A549 (cell line): ENCODE data around the gene AREL1. TPM values are rescaled to one million over a fixed set of nuclear protein-coding genes. Genes with fewer than 3 reads are reported as not detected.
A peak's percentile ranks its signal among the peaks of the same experiment; 100 is the strongest.

Experiments
- ATAC-seq, 2 experiments: fragments of 200-7000 bp in 1 of 2; fragments of >200 bp in 1 of 2; cut with Nextera tagmentation in 1 of 2; cut with Tn5 transposase in 1 of 2; 3 replicates each; pipeline versions ENCODE4 v1.8.0 to v1.9.1; 2018 to 2020; ENCODE audit warnings: mild to moderate bottlenecking in 1 of 2, moderate library complexity in 1 of 2
- CTCF ChIA-PET: fragments of 300-600 bp; sonication (Branson Sonifier 250); formaldehyde crosslinking; extraction: SDS; loops from one replicate; lab custom pipeline; 2021; ENCODE audit warnings: antibody characterized with exemption, inconsistent platforms; lab: Yijun Ruan, JAX
- POLR2A ChIA-PET: fragments of 350-600 bp; formaldehyde crosslinking; extraction: SDS; loops from one replicate; lab custom pipeline; 2021; ENCODE audit warnings: antibody characterized with exemption, inconsistent platforms; lab: Yijun Ruan, JAX
- DNase-seq, 2 experiments: peaks; one replicate each; pipeline versions ENCODE4 v3.0.0 to v3.0.0-alpha.2; 2011 to 2016; ENCODE audit warnings: low read depth in 1 of 2, low spot score in 1 of 2
- FAIRE-seq: peaks from 2 replicates; lab custom pipeline; 2011; peaks lifted over from hg19 to GRCh38; lab: Jason Lieb, UNC
- H3K27ac ChIP-seq, 2 experiments: fragments of >200 bp; sonication (Bioruptor Twin); formaldehyde crosslinking; 3 replicates each; pipeline ENCODE4 v1.5.1; 2016 to 2017
- H3K4me1 ChIP-seq: fragments of >200 bp; sonication (Bioruptor Twin); formaldehyde crosslinking; 3 replicates; pipeline ENCODE4 v1.6.1; 2016
- H3K4me2 ChIP-seq: fragments of >200 bp; sonication (Bioruptor Twin); formaldehyde crosslinking; 3 replicates; pipeline ENCODE4 v1.6.1; 2016
- H3K4me3 ChIP-seq: fragments of >200 bp; sonication (Bioruptor Twin); formaldehyde crosslinking; 3 replicates; pipeline ENCODE4 v1.5.1; 2016
- H3K9me3 ChIP-seq: fragments of >200 bp; sonication (Bioruptor Twin); formaldehyde crosslinking; 3 replicates; pipeline ENCODE4 v1.6.1; 2016
- ATOH8 ChIP-seq: fragments of 250-450 bp; sonication (Bioruptor Pico); IDR thresholded peaks from 2 replicates; pipeline ENCODE4 v1.5.0; 2020; ENCODE audit warnings: low read depth, mild to moderate bottlenecking, moderate library complexity
- BCL3 ChIP-seq: fragments of >200 bp; sonication (Bioruptor Twin); formaldehyde crosslinking; IDR thresholded peaks from 3 replicates; pipeline ENCODE4 v1.6.1; 2016
- BHLHE40 ChIP-seq: IDR thresholded peaks from 2 replicates; pipeline ENCODE4 v1.6.1; 2012; ENCODE audit warnings: low read depth, low read length, inconsistent platforms
- CEBPB ChIP-seq, 2 experiments: fragments of >200 bp in 1 of 2; sonication (Bioruptor Twin) in 1 of 2; formaldehyde crosslinking in 1 of 2; IDR thresholded peaks; 2 replicates each; pipeline ENCODE4 v1.6.1; 2012 to 2016
- CHD2 ChIP-seq: fragments of 150-350 bp; IDR thresholded peaks from 2 replicates; pipeline ENCODE4 v1.6.1; 2014; ENCODE audit warnings: low read length; ENCODE audit not compliant: partially characterized antibody
- CHD4 ChIP-seq: fragments of 200-600 bp; sonication (generic); IDR thresholded peaks from 2 replicates; pipeline ENCODE4 v1.6.1; 2016; ENCODE audit warnings: antibody characterized with exemption, mild to moderate bottlenecking, borderline replicate concordance
- CTCF ChIP-seq: fragments of >200 bp; sonication (Bioruptor Twin); formaldehyde crosslinking; IDR thresholded peaks from 3 replicates; pipeline ENCODE4 v1.5.1; 2016
- EHF ChIP-seq: fragments of 250-450 bp; sonication (Bioruptor Pico); IDR thresholded peaks from 2 replicates; pipeline ENCODE4 v1.5.0; 2020; ENCODE audit warnings: mild to moderate bottlenecking
- ELK1 ChIP-seq: fragments of 150-350 bp; IDR thresholded peaks from 2 replicates; pipeline ENCODE4 v1.6.1; 2014; ENCODE audit warnings: low read depth, mild to moderate bottlenecking, low read length
- ESRRA ChIP-seq: fragments of 150-350 bp; IDR thresholded peaks from 2 replicates; pipeline ENCODE4 v1.6.1; 2014; ENCODE audit warnings: mild to moderate bottlenecking, low read length, borderline replicate concordance
- FOSB ChIP-seq: fragments of 250-450 bp; sonication (Bioruptor Pico); IDR thresholded peaks from 2 replicates; pipeline ENCODE4 v1.5.0; 2020; ENCODE audit warnings: mild to moderate bottlenecking, moderate library complexity
- FOSL2 ChIP-seq, 2 experiments: fragments of 450-650 bp in 1 of 2; fragments of >200 bp in 1 of 2; sonication (Bioruptor Twin) in 1 of 2; formaldehyde crosslinking; IDR thresholded peaks; 2 replicates each; pipeline versions ENCODE4 v1.5.0 to v1.6.1; 2016 to 2020; ENCODE audit warnings: mild to moderate bottlenecking in 1 of 2, moderate library complexity in 1 of 2
- HDAC2 ChIP-seq: fragments of 200-600 bp; sonication (generic); IDR thresholded peaks from 2 replicates; pipeline ENCODE4 v1.6.1; 2016
- HES2 ChIP-seq: fragments of >200 bp; sonication (Bioruptor Twin); formaldehyde crosslinking; IDR thresholded peaks from 2 replicates; pipeline ENCODE4 v1.6.1; 2016
- HMGXB4 ChIP-seq: fragments of 250-450 bp; sonication (Bioruptor Pico); IDR thresholded peaks from 2 replicates; pipeline ENCODE4 v1.5.0; 2021; ENCODE audit warnings: mild to moderate bottlenecking, moderate library complexity, borderline replicate concordance
- JUNB ChIP-seq: fragments of >200 bp; sonication (Bioruptor Twin); formaldehyde crosslinking; IDR thresholded peaks from 2 replicates; pipeline ENCODE4 v1.6.1; 2016
- MAFK ChIP-seq: fragments of 450-650 bp; IDR thresholded peaks from 2 replicates; pipeline ENCODE4 v1.6.1; 2014; ENCODE audit not compliant: partially characterized antibody
- MAX ChIP-seq: IDR thresholded peaks from 2 replicates; pipeline ENCODE4 v1.6.1; 2012
- NPAS2 ChIP-seq: fragments of 250-450 bp; sonication (Bioruptor Pico); IDR thresholded peaks from 2 replicates; pipeline ENCODE4 v1.8.0; 2022; ENCODE audit warnings: mild to moderate bottlenecking, moderate library complexity, borderline replicate concordance
- RCOR1 ChIP-seq: fragments of 150-350 bp; IDR thresholded peaks from 2 replicates; pipeline ENCODE4 v1.6.1; 2014; ENCODE audit warnings: antibody characterized with exemption, low read length, low read depth
- REST ChIP-seq: fragments of 200-600 bp; sonication (generic); IDR thresholded peaks from 2 replicates; pipeline ENCODE4 v1.6.1; 2016; ENCODE audit warnings: antibody characterized with exemption, mild to moderate bottlenecking, moderate library complexity
- RNF2 ChIP-seq: fragments of 200-600 bp; sonication (generic); IDR thresholded peaks from 2 replicates; pipeline ENCODE4 v1.6.1; 2016; ENCODE audit warnings: low read depth, mild to moderate bottlenecking, antibody characterized with exemption, moderate library complexity, borderline replicate concordance
- SMC3 ChIP-seq: fragments of >200 bp; sonication (Bioruptor Twin); formaldehyde crosslinking; IDR thresholded peaks from 3 replicates; pipeline ENCODE4 v1.6.1; 2018; ENCODE audit warnings: inconsistent platforms
- ZC3H11A ChIP-seq: fragments of 450-650 bp; IDR thresholded peaks from 2 replicates; pipeline ENCODE4 v1.6.1; 2014; ENCODE audit warnings: antibody characterized with exemption, mild to moderate bottlenecking
- WGBS: methylation state at CpG from one replicate; pipeline ENCODE4 v1.1.6; 2017; ENCODE audit errors: missing lambda C conversion rate; 5-methylcytosine and 5-hydroxymethylcytosine counted together
- polyA plus RNA-seq, 4 experiments: library from polyadenylated mRNA; depleted of rRNA in 3 of 4; stranded (reverse); fragments of >200 nt; fragmentation: RNase III in 1 of 4; extraction: RNeasy Plus Mini Kit Qiagen cat#74134 plus additional on column Dnase treatment in 1 of 4; gene quantifications; 2 replicates in 3 of 4; 3 replicates in 1 of 4; pipeline ENCODE4 v1.2.3, GENCODE V29; 2011 to 2017

AREL1 gene
- polyA plus RNA-seq, 2 of the 4 experiments (the other 2 are of a cell fraction): 27.5 to 48.6 TPM

- Histone ChIP-seq H3K4me3 (no peak overlapping the region), H3K4me2 (no peak overlapping the region), H3K27ac (0 out of 6 replicates have a peak overlapping the region, but pooled peaks of 1 of the 2 experiments have one; percentile 28), H3K4me1 (peaks cover 7% of the 10 kb centered on the region; the same call in 2 of the 3 replicates), H3K9me3 (no peaks in the 10 kb centered on the region)
- TF ChIP-seq RCOR1 (no peak), BCL3 (no peak), FOSB (CRISPR knock-in tag) (no peak), MAX (no peak), FOSL2 (IDR thresholded peaks at IDR 0.05) (no peak), FOSL2 (CRISPR knock-in tag; IDR thresholded peaks at IDR 0.05) (no peak), CTCF (no peak), SMC3 (no peak), MAFK (no peak), ZC3H11A (no peak)
- DNase-seq (no peak), FAIRE-seq (no peak), ATAC-seq (no peak)
- POLR2A ChIA-PET: no interaction called here
- CTCF ChIA-PET: interaction anchor here (0.6 to 28.1 kb wide), 10 partner anchors 10 to 87 kb away, joined by 3 to 228 read pairs (median 4); partner anchors contain the start of gene LTBP2
- 69% methylated on average over 7 of the region's 7 CpGs for WGBS
Measured at GRCh38 chr14:74638066-74638465, 74.8 kb downstream of the AREL1 start.

- FAIRE-seq (no peak), DNase-seq (no peak), ATAC-seq (no peak)
- Histone ChIP-seq H3K4me2 (no peak overlapping the region), H3K4me3 (no peak overlapping the region), H3K27ac (peak overlapping the region in 1 of 2 experiments; percentile 26; a peak in 1 of 6 replicates), H3K4me1 (peaks cover 15% of the 10 kb centered on the region; the same call in 2 of the 3 replicates), H3K9me3 (no peaks in the 10 kb centered on the region)
- POLR2A ChIA-PET: interaction anchor here (1.0 kb wide), 1 partner anchor 8 kb away, joined by 3 read pairs; no protein-coding TSS in a partner anchor
- CTCF ChIA-PET: interaction anchor here (0.7 to 28.1 kb wide), 9 partner anchors 9 to 88 kb away, joined by 3 to 228 read pairs (median 4); partner anchors contain the start of gene LTBP2
- 54% methylated on average over 3 of the region's 3 CpGs for WGBS
- no peak for TF ChIP-seq EHF (CRISPR knock-in tag)
- TF ChIP-seq CEBPB (IDR thresholded peaks at IDR 0.05): no peak
- TF ChIP-seq JUNB: no peak
- TF ChIP-seq ESRRA: no peak
- no peak for TF ChIP-seq HES2
- no peak for TF ChIP-seq ATOH8 (CRISPR knock-in tag)
- no peak for TF ChIP-seq HMGXB4 (CRISPR knock-in tag)
- no peak for TF ChIP-seq REST
- no peak for TF ChIP-seq CHD4
- no peak for TF ChIP-seq CHD2
- no peak for TF ChIP-seq SMC3
- TF ChIP-seq BHLHE40: no peak
- TF ChIP-seq HDAC2: no peak
- TF ChIP-seq RNF2: no peak
- TF ChIP-seq ELK1: no peak
- TF ChIP-seq RCOR1: no peak
- no peak for TF ChIP-seq NPAS2 (CRISPR knock-in tag)
- TF ChIP-seq, all 56 proteins: peak for 0
Measured at GRCh38 chr14:74637178-74637550, 75.7 kb downstream of the AREL1 start.
